Activated gamma-delta T cell treated with Interleukin-2 at 50 U/mL for 16 hours (primary cell): Measurements from ENCODE around the gene USP11.
"Not testable (repeated sequence)": the region's sequence is repeated elsewhere in the genome, so short reads cannot be mapped to it uniquely, and the experiment has no call there.

Source experiments
- DNase-seq: peaks from one replicate; pipeline ENCODE4 v3.0.0-alpha.2; 2020

USP11 gene

GRCh38 chrX:47248576-47248975 is 15.8 kb downstream of the USP11 start:
- no peak for DNase-seq

DNA sequence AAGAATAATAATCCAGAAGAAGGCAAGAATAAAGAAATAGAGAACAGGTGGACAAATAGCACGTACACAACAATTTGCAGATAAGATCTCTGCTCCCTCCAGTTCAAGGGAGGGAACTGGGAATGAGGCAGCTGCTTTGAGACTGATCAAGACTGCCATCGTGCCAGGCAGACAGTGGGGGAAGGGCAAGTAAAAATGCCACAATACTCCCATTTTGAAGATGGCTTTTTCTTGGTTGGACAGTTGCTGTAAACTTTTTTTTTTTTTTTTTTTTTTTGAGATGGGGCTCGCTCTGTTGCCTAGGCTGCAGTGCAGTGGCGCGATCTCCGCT is 17.2 kb downstream of the USP11 start:
- no peak for DNase-seq

DNA sequence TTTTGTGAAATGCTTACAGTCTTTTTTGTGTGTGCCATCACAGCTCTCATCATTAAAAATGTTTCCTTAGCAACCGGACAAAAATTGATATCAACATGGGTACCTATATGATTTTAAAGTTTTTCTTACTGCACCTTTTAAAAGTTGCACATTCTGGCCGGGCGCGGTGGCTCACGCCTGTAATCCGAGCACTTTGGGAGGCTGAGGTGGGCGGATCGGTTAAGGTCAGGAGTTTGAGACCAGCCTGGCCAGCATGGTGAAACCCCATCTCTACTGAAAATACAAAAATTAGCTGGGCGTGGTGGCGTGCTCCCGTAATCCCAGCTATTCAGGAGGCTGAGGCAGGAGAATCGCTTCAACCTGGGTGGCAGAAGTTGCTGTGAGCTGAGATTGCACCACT is 24.8 kb downstream of the USP11 start:
- DNase-seq = not testable (repeated sequence)

DNA sequence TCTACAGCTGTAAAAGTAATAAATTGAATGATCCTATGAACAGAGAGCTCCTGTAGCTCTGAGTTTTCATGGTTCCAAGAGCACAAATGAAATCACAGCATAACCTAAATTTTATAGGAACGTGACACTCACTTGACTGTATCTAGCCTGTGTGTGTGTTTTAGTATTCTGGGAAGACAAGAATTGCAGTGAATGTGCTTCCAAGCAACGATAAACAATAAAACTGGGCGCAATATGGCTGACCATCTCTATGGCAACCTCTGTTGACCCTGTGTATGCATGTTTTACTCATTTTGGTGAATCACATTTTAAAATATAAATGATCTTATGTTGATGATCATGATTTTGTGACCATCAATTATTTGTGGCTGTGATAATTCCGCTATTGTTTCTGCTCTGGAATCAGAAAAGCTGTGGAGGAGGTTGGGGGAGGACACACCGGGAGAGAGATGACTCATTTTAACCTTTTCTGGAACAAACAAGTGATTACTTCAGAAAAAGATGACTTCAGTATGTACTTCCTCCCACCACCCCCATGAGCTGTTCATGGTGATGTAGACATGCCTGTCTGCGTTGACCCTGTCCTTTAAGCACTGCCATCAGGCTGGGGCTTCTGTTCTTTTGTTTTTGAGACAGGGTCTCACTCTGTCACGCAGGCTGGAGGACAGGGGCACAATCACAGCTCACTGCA is 31.8 kb downstream of the USP11 start:
- no peak for DNase-seq

GRCh38 chrX:47266643-47267042 is 33.8 kb downstream of the USP11 start:
- DNase-seq = no peak

- no peak for DNase-seq
Measured at GRCh38 chrX:47272013-47272408, 39.2 kb downstream of the USP11 start.

GRCh38 chrX:47273011-47273730 is 40.4 kb downstream of the USP11 start:
- no peak for DNase-seq

GRCh38 chrX:47278691-47279090 is 45.9 kb downstream of the USP11 start:
- no peak for DNase-seq

DNA sequence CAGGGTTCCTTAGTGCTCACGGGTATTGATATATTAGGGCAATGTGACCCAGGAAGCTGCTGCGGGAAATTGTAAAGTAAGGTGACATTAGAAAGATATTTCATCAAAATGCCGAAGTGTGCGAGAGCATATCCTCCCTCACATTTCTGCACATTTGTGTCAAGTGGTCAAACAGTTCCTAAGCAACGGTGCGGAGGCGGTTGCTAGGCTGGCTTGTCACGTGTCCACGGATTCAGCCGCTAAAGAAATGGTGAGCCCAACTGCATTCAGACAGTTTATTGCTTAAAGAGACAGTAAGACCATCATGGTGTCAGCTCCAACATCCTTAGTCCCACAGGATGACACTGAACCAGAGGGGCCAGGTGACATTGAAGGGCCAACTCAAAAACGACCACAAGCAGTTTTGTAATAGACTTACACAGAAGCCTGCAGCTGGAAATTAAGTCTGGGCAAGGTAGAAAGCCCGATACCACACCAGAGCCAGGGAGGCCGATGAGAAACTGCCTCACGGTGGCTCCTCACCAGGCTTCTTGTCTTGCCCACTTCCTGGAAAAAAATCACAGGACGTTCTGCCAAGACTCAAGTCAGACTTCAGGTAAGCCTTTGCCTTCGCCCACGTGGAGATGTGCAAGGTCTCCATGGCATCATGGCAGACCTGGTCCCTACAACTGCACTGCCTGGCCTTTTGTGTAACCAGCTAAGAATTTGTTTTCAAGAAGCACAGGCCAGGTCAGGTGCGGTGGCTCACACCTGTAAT is 50.4 kb downstream of the USP11 start:
- DNase-seq = no peak

DNA sequence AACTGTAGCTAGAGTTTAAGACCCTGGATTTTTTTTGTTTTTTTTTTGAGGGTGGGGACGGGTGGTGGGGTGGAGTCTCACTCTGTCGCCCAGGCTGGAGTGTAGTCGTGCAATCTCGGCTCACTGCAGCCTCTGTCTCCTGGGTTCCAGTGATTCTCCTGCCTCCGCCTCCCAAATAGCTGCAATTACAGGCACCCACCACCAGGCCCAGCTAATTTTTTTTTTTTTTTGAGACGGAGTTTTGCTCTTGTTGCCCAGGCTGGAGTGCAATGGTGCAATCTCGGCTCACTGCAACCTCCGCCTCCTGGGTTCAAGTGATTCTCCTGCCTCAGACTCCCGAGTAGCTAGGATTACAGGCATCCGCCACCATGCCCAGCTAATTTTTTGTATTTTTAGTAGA is 51.8 kb downstream of the USP11 start:
- not testable (repeated sequence) for DNase-seq

DNA sequence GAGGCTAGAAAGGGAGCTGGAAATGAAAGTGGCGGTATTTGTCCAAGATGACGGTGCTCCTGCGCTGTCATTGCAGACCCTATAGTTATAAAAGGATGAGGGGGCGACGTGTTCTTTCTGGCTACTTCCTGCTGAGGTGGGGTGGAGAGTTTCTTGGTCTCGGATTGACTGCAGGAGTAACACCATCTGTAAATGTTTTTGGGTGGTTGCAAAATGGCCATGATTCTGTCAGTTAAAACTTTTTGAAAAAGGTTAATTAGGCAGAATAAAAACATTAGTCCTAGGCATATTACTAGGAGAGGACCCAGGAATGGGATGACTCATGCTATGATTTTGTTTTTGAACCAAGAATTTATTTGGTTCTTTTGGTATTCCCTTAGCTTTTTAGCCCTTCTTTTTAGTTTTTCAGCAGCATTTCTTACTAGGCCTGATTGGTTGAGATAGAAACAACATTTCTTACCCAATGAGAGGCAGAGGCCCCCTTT is 53.1 kb downstream of the USP11 start:
- no peak for DNase-seq

DNA sequence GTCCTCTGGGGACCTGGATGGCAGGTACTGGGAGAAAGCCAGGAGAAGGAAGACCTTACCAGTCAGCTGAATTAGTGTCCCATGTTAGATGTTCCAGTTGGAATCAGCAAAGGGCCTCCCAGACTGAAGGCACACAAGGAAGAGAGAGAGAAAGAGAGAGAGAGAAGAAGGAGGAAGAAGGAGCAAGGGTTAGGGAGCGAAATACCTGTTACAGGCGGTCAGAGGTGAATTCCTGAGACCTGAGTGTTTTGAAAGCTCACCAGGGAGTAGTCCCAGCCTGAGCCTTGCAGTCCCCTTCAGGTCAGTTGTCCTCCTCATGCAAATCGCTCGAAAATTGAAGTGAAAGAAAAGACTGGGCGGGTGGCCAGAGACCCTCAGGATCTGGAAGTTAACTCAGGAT is 60.3 kb downstream of the USP11 start:
- no peak for DNase-seq

DNA sequence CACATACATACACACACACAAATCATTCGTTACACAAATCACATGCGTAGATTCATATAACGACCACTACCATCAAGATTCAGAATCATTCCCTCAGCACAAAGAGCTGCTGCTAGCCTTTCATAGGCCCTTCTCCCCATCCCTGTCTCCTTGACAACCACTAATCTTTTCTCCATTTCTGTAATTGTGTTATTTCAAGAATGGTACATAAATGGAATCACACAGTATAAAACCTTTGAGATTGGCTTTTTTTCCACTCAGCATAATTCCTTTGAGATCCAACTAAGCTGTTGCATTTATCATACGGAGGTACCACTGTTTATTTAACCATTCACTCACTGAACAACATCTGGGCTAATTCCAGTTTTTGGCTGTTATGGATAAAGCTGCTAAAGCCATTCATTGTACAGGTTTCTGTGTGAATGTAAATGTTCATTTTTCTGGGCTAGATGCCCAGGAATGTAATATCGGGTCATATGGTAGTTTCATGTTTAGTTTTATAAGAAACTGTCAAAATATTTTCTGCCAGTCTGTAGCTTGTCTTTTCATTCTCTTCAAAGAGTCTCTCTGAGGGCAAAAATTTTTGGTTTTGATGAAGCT is 64.1 kb downstream of the USP11 start:
- DNase-seq = no peak

DNA sequence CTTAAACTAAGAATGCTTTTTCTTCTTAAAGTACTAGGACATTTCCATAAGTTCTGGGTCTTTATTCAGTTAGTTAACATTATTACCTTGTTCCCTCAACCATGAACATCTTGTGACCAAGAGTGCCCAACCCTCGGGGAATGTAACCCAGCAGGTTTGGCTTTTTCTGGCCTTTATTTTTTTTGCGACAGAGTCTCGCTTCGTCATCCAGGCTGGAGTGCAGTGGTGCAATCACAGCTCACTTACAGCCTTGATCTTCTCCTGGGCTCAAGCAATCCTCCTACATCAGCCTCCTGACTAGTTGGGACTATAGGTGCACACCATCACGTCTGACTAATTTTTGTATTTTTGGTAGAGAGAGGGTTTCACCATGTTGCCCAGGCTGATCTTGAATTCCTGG is 65.1 kb downstream of the USP11 start:
- no peak for DNase-seq
